HuH-7.5 (cell line): ENCODE data around the gene CES4A.
A peak's percentile ranks its signal among the peaks of the same experiment; 100 is the strongest.
"Not testable (repeated sequence)": the region's sequence is repeated elsewhere in the genome, so short reads cannot be mapped to it uniquely, and the experiment has no call there.

Source experiments
- DNase-seq: peaks from one replicate; pipeline ENCODE4 v3.0.0; 2011; ENCODE audit warnings: low spot score

Gene CES4A

GRCh38 chr16:67022531-67023214 is 34.3 kb downstream of the CES4A start:
- no peak for DNase-seq

- DNase-seq, result no peak
These were observed 35.3 kb downstream of the CES4A start for GRCh38 chr16:67023689-67024088.

GRCh38 chr16:67024384-67025209 is 36.2 kb downstream of the CES4A start:
- no peak for DNase-seq

GRCh38 chr16:67025210-67025550 is 36.8 kb downstream of the CES4A start:
- no peak for DNase-seq

- no peak for DNase-seq
These were observed 38.2 kb downstream of the CES4A start for GRCh38 chr16:67026570-67026969.

GRCh38 chr16:67027046-67027445 is 38.7 kb downstream of the CES4A start:
- DNase-seq, result no peak

- DNase-seq, result no peak
These were observed 39.8 kb downstream of the CES4A start for GRCh38 chr16:67028167-67028695.

GRCh38 chr16:67028696-67029253 is 40.4 kb downstream of the CES4A start, which contains the start of gene CBFB:
CBFB (plus strand) TSS chr16:67029149; CDS start chr16:67029408, 259 bp downstream.
- peak; percentile 96 for DNase-seq

- DNase-seq, result peak; percentile 44
These were observed 41.1 kb downstream of the CES4A start for GRCh38 chr16:67029254-67030096.

- no peak for DNase-seq
These were observed 42.0 kb downstream of the CES4A start for GRCh38 chr16:67030221-67030962.

- DNase-seq, result no peak
These were observed 46.1 kb downstream of the CES4A start for GRCh38 chr16:67034487-67034886.

GRCh38 chr16:67035364-67035763 is 47.0 kb downstream of the CES4A start:
- DNase-seq, result no peak

GRCh38 chr16:67036323-67036741 is 47.9 kb downstream of the CES4A start:
- no peak for DNase-seq

- DNase-seq, result no peak
These were observed 51.1 kb downstream of the CES4A start for GRCh38 chr16:67039260-67040020.

GRCh38 chr16:67040166-67040565 is 51.8 kb downstream of the CES4A start:
- no peak for DNase-seq

GRCh38 chr16:67040906-67041305 is 52.5 kb downstream of the CES4A start:
- DNase-seq, result no peak

GRCh38 chr16:67041520-67041919 is 53.1 kb downstream of the CES4A start:
- DNase-seq, result not testable (repeated sequence)

- no peak for DNase-seq
These were observed 55.0 kb downstream of the CES4A start for GRCh38 chr16:67043420-67043819.

GRCh38 chr16:67050796-67051195 is 62.4 kb downstream of the CES4A start:
- DNase-seq, result no peak

- no peak for DNase-seq
These were observed 64.0 kb downstream of the CES4A start for GRCh38 chr16:67052399-67052798.
